Endothelial cell of umbilical vein (primary cell): ENCODE measurements around the gene MYADML2. TPM values are rescaled to one million over a fixed set of nuclear protein-coding genes. Genes with fewer than 3 reads are reported as not detected.
A peak's percentile ranks its signal among the peaks of the same experiment; 100 is the strongest.

Experiments
- BruUV-seq: library from RNA; stranded (reverse); fragments of 400-500 nt; replicated peaks from 2 replicates; lab custom pipeline; 2021; lab: Mats Ljungman, UMichigan
- CTCF ChIA-PET: fragments of 300-600, 350-600 bp; sonication (Branson Sonifier 250); formaldehyde crosslinking; loops from one replicate; lab custom pipeline; 2021; ENCODE audit warnings: antibody characterized with exemption, inconsistent platforms; lab: Charles Lee
- POLR2A ChIA-PET: fragments of 300-600, 350-600 bp; sonication (Branson Sonifier 250); formaldehyde crosslinking; loops from one replicate; lab custom pipeline; 2021; ENCODE audit warnings: antibody characterized with exemption, inconsistent platforms; lab: Charles Lee
- DNase-seq: peaks from one replicate; pipeline ENCODE4 v3.0.0-alpha.2; 2011; ENCODE audit warnings: low read depth, low spot score
- FAIRE-seq: peaks from 2 replicates; lab custom pipeline; 2011; peaks lifted over from hg19 to GRCh38; lab: Jason Lieb, UNC
- H2AFZ ChIP-seq: 2 replicates; pipeline ENCODE4 v1.6.0; 2012; ENCODE audit warnings: low read depth, low read length, control low read depth, inconsistent platforms
- H3K27ac ChIP-seq: 2 replicates; pipeline ENCODE4 v1.5.1; 2011; ENCODE audit warnings: low read depth, mild to moderate bottlenecking, control low read depth, low read length, moderate library complexity; ENCODE audit not compliant: insufficient read depth
- H3K27me3 ChIP-seq, 2 experiments: 2 replicates each; pipeline versions ENCODE4 v1.6.0 to v1.6.1; 2011; ENCODE audit warnings: low read length in 2 of 2, mixed read lengths in 1 of 2; ENCODE audit not compliant: control insufficient read depth in 2 of 2, insufficient read depth in 2 of 2
- H3K36me3 ChIP-seq, 2 experiments: 2 replicates in 1 of 2; 3 replicates in 1 of 2; pipeline ENCODE4 v1.5.1; 2011; ENCODE audit warnings: low read length in 2 of 2, mild to moderate bottlenecking in 1 of 2, moderate library complexity in 1 of 2; ENCODE audit not compliant: control insufficient read depth in 2 of 2, insufficient read depth in 2 of 2; ENCODE audit errors: extremely low read depth in 1 of 2
- H3K4me1 ChIP-seq: 3 replicates; pipeline ENCODE4 v1.5.1; 2011; ENCODE audit warnings: mild to moderate bottlenecking, low read length; ENCODE audit not compliant: control insufficient read depth, insufficient read depth; ENCODE audit errors: extremely low read depth
- H3K4me2 ChIP-seq: 2 replicates; pipeline ENCODE4 v1.6.1; 2011; ENCODE audit warnings: low read length, control low read depth, mixed read lengths; ENCODE audit not compliant: insufficient read depth
- H3K4me3 ChIP-seq, 3 experiments: fragments of 200-600 bp in 1 of 3; sonication (generic), shearing (Covaris generic) in 1 of 3; replicated peaks in 1 of 3; 2 replicates each; pipeline ENCODE4 v1.5.1; 2011 to 2016; ENCODE audit warnings: control low read depth in 3 of 3, low read length in 3 of 3, mild to moderate bottlenecking in 2 of 3, inconsistent platforms in 1 of 3, low read depth in 1 of 3, moderate library complexity in 1 of 3; ENCODE audit not compliant: insufficient read depth in 1 of 3
- H3K79me2 ChIP-seq: 2 replicates; pipeline ENCODE4 v1.6.0; 2012; ENCODE audit warnings: low read length, inconsistent platforms; ENCODE audit not compliant: control insufficient read depth, insufficient read depth
- H3K9ac ChIP-seq: replicated peaks from 2 replicates; pipeline ENCODE3; 2011; ENCODE audit warnings: low read length, control low read depth; ENCODE audit not compliant: insufficient read depth; ENCODE audit errors: extremely low read depth
- H3K9me1 ChIP-seq: replicated peaks from 3 replicates; pipeline ENCODE4 v1.6.0; 2011; ENCODE audit warnings: mild to moderate bottlenecking, low read length; ENCODE audit not compliant: control insufficient read depth, insufficient read depth; ENCODE audit errors: extremely low read depth
- H3K9me3 ChIP-seq: replicated peaks from 2 replicates; pipeline ENCODE4 v1.5.1; 2012; ENCODE audit warnings: low read length, inconsistent platforms; ENCODE audit not compliant: control insufficient read depth, insufficient read depth
- H4K20me1 ChIP-seq: replicated peaks from 2 replicates; pipeline ENCODE3; 2011; ENCODE audit warnings: mild to moderate bottlenecking, low read length; ENCODE audit not compliant: control insufficient read depth, insufficient read depth; ENCODE audit errors: extremely low read depth
- EZH2 ChIP-seq: IDR thresholded peaks from 2 replicates; pipeline ENCODE4 v1.6.1; 2012; ENCODE audit warnings: borderline replicate concordance, low read depth, mild to moderate bottlenecking, moderate library complexity, low read length, inconsistent platforms; ENCODE audit not compliant: severe bottlenecking
- FOS ChIP-seq: IDR thresholded peaks from 2 replicates; pipeline ENCODE4 v1.6.1; 2011; ENCODE audit warnings: mild to moderate bottlenecking, low read length, moderate library complexity, borderline replicate concordance; ENCODE audit not compliant: insufficient read depth
- GATA2 ChIP-seq: IDR thresholded peaks from 2 replicates; pipeline ENCODE4 v1.7.0; 2011; ENCODE audit warnings: low read depth, mild to moderate bottlenecking, moderate library complexity, mixed read lengths, low read length; ENCODE audit not compliant: insufficient read length, insufficient read depth
- JUN ChIP-seq: IDR thresholded peaks from 2 replicates; pipeline ENCODE4 v1.6.1; 2011; ENCODE audit warnings: borderline replicate concordance, low read depth; ENCODE audit not compliant: insufficient read length, insufficient read depth
- MAX ChIP-seq: IDR thresholded peaks from 2 replicates; pipeline ENCODE4 v1.6.1; 2011; ENCODE audit not compliant: insufficient read depth, insufficient read length
- MYC ChIP-seq: IDR thresholded peaks from one replicate; pipeline ENCODE4 v1.6.1; 2011; ENCODE audit warnings: mild to moderate bottlenecking, low read depth, low read length
- POLR2A ChIP-seq: IDR thresholded peaks from 2 replicates; pipeline ENCODE4 v1.6.1; 2012; ENCODE audit warnings: low read depth, mild to moderate bottlenecking, control low read depth, low read length
- POLR2AphosphoS5 ChIP-seq: IDR thresholded peaks from 2 replicates; pipeline ENCODE4 v1.6.1; 2012; ENCODE audit warnings: low read depth, mild to moderate bottlenecking, control low read depth, low read length, moderate library complexity; ENCODE audit not compliant: insufficient read depth
- dilution Hi-C: fragments of 300-500 bp; cut with MboI; formaldehyde crosslinking; loops from one replicate; pipeline ENCODE4 v1.15.0; 2019; ENCODE audit warnings: low sequenced_read_pairs; ENCODE audit not compliant: extremely low pct_ligation_motif_present
- intact Hi-C: fragments of 100-400 bp; cut with micrococcal nuclease; formaldehyde crosslinking; loops from one replicate; pipeline ENCODE4 v1.10.0; 2022
- polyA plus RNA-seq, 4 experiments: library from polyadenylated mRNA; depleted of rRNA in 3 of 4; stranded (reverse) in 3 of 4; unstranded in 1 of 4; fragments of >200 nt; gene quantifications; 2 replicates each; pipeline versions ENCODE4 v1.2.1 to v1.2.3, GENCODE V29; 2011 to 2012; ENCODE audit warnings: missing spikeins in 1 of 4
- total RNA-seq: library from RNA; stranded (reverse); gene quantifications from 2 replicates; pipeline ENCODE4 v1.2.3, GENCODE V29; 2021
- TF ChIP-seq, protein P1 (sequence below), 2 donors: IDR thresholded peaks; 1 replicate in 1 of 2; 2 replicates in 1 of 2; pipeline ENCODE4 v1.5.1; 2011; ENCODE audit warnings: low read length in 2 of 2, mild to moderate bottlenecking in 2 of 2, moderate library complexity in 2 of 2, control low read depth in 1 of 2, inconsistent platforms in 1 of 2, low read depth in 1 of 2; ENCODE audit not compliant: insufficient read depth in 1 of 2; ENCODE audit errors: extremely low read depth in 1 of 2

The MYADML2 gene
- total and polyA plus RNA-seq, 2 donors (not counting 3 experiments of a cell fraction or from before 2014, with no cell fraction given): not detected

- no TSS peak for BruUV-seq
Observed at GRCh38 chr17:81977211-81977808, 30.3 kb upstream of the MYADML2 start, which contains the start of gene ASPSCR1. ASPSCR1 (plus strand) TSS chr17:81977629; CDS start chr17:81977647, 18 bp downstream.

More at GRCh38 chr17:81977211-81977808, 30.3 kb upstream of the MYADML2 start, which contains the start of gene ASPSCR1:
- peak; percentile 87 for FAIRE-seq
- TF ChIP-seq EZH2 (no peak), MAX (peak; percentile 86), FOS (no peak), GATA2 (no peak), POLR2A (peak; percentile 92), JUN (no peak), MYC (peak; percentile 78), POLR2AphosphoS5 (peak; percentile 84)
- TF ChIP-seq, protein P1, sequence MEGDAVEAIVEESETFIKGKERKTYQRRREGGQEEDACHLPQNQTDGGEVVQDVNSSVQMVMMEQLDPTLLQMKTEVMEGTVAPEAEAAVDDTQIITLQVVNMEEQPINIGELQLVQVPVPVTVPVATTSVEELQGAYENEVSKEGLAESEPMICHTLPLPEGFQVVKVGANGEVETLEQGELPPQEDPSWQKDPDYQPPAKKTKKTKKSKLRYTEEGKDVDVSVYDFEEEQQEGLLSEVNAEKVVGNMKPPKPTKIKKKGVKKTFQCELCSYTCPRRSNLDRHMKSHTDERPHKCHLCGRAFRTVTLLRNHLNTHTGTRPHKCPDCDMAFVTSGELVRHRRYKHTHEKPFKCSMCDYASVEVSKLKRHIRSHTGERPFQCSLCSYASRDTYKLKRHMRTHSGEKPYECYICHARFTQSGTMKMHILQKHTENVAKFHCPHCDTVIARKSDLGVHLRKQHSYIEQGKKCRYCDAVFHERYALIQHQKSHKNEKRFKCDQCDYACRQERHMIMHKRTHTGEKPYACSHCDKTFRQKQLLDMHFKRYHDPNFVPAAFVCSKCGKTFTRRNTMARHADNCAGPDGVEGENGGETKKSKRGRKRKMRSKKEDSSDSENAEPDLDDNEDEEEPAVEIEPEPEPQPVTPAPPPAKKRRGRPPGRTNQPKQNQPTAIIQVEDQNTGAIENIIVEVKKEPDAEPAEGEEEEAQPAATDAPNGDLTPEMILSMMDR (IDR thresholded peaks at IDR 0.05; ENCODE audit: extremely low read depth in 1 of 2, insufficient read depth in 1 of 2, low read depth in 1 of 2, low read length in 2 of 2): no peak
- Histone ChIP-seq H3K4me1 (peaks cover 5% of the 10 kb centered on the region), H3K4me3 (peak within 1 kb of the TSS; percentile 56 to 80 (median 61)), H3K9ac (peak within 1 kb of the TSS; percentile 92), H4K20me1 (no peaks in the 10 kb centered on the region), H3K79me2 (no peaks in the 10 kb centered on the region), H3K36me3 (no peaks in the 10 kb centered on the region), H3K27ac (peak within 1 kb of the TSS; percentile 90), H3K9me1 (no peaks in the 10 kb centered on the region), H3K4me2 (peak within 1 kb of the TSS; percentile 62), H3K27me3 (no peaks in the 10 kb centered on the region), H3K9me3 (no peaks in the 10 kb centered on the region), H2AFZ (peak within 1 kb of the TSS; percentile 72)
- dilution Hi-C loops: no loop called here
- DNase-seq: peak; percentile 87
- POLR2A ChIA-PET: no interaction called here
- intact Hi-C loops: loop anchor here (5.0 kb wide), 3 partner anchors 40 to 120 kb away; partner anchors contain the start of genes CENPX, FASN, LRRC45 and PYCR1
- CTCF ChIA-PET: interaction anchor here (4.1 kb wide), 1 partner anchor 17 kb away, joined by 18 read pairs; the partner anchor contains the start of gene NOTUM
